ENCODE data around the gene ABCA7.
A peak's percentile ranks its signal among the peaks of the same experiment; 100 is the strongest.

DNA sequence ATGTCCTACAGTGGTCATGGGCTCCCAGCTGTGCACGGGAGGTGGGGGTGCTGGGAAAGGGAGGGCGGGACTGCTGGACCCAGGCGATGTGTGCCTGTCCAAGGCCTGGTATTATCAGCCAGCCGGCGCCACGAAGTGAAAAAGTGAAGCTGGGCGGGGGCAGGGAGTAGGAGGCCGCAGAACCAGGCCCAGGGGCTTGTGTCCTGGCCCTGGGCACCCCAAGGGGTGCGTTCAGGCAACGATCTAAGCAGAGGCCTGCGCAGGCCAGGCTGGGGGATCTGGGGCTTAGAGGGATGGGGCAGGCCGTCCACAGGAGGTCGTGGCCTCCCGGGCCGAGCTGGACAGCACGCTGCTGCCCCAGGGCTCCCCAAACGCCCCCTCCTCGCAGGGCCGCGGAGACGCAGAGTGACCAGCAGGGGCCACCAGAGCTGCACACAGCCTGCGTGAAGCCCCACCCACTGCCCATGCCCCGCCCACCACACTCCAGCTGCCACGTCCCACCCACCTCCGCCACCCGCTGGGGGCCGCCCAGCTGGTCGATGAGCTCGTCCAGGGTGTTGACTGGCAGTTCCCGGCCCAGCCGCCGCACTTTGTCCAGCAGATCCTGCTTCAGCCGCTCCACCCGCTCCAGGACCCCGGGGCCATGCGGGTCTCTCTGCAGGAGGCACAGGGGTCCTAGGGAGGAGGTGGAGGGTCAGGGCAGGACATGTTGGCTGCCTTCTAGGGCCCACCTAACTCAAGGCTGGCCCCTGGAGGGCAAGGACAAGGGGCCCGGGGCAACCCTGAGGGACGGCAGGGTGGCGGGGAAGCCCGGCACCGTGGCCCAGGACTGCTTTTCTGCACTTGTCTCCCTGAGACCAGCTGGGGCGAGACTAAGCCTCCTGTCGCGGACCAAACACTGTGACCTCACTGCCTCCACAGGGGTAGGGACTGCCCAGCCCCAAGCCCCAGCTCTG is 73.4 kb downstream of the ABCA7 start:
- TF ChIP-seq, protein P1, sequence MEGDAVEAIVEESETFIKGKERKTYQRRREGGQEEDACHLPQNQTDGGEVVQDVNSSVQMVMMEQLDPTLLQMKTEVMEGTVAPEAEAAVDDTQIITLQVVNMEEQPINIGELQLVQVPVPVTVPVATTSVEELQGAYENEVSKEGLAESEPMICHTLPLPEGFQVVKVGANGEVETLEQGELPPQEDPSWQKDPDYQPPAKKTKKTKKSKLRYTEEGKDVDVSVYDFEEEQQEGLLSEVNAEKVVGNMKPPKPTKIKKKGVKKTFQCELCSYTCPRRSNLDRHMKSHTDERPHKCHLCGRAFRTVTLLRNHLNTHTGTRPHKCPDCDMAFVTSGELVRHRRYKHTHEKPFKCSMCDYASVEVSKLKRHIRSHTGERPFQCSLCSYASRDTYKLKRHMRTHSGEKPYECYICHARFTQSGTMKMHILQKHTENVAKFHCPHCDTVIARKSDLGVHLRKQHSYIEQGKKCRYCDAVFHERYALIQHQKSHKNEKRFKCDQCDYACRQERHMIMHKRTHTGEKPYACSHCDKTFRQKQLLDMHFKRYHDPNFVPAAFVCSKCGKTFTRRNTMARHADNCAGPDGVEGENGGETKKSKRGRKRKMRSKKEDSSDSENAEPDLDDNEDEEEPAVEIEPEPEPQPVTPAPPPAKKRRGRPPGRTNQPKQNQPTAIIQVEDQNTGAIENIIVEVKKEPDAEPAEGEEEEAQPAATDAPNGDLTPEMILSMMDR (IDR thresholded peaks at IDR 0.05; ENCODE audit: poor library complexity), result peak; percentile 93
- no peak for TF ChIP-seq EZH2 (IDR thresholded peaks at IDR 0.05; ENCODE audit: borderline replicate concordance)
- TF ChIP-seq EZH2phosphoT487 (IDR thresholded peaks at IDR 0.05; ENCODE audit: low read depth, severe bottlenecking, unreplicated experiment), result no peak

All from hepatocyte (in vitro differentiated cells).